NCI-H2171 treated with DMSO at 0.1 percent for 48 hours (cell line): ENCODE data around the gene NXPH3.

Experiments
- DNase-seq: peaks from one replicate; lab custom pipeline; 2025; lab: John Stamatoyannopoulos, UW

The NXPH3 gene

DNA sequence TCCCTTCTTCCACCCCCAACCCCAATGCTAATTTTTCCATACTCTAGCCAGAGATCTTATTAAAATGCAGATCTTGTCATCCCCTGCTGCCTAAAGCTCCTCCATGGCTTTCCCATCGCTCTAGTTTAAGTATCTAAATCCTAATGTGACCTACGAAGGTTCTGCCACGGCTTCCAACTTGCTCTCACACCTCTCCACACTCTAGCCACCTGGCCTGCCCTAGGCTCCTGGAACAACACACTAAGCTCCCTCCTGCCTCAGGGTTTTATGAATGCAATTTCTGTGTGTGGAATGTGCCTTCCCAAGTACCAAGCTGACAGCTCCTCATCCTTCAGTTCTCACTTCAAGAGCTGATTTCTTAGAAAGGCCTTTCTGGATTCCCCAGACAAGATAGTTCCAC lies 16.6 kb downstream of the NXPH3 start:
- no peak for DNase-seq

DNA sequence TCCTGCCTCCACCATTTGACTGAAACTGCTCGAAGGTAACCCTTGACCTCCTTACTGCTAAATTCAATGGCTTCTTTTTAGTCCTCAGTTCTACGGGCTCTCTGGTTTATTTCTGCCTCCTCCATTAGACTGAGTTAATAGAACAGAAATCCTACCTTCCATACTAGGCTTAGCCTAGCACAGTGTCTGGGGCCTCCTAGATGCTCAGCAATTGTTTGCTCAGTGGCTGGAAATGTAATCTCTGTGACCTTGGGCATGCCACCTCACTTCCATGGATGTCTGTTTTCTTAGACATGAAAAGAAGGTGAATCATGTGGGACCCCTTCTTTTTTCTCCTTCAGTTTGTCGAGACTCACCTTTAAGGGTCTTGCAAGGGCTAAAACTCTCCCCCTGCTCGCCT lies 19.7 kb downstream of the NXPH3 start:
- no peak for DNase-seq

DNA sequence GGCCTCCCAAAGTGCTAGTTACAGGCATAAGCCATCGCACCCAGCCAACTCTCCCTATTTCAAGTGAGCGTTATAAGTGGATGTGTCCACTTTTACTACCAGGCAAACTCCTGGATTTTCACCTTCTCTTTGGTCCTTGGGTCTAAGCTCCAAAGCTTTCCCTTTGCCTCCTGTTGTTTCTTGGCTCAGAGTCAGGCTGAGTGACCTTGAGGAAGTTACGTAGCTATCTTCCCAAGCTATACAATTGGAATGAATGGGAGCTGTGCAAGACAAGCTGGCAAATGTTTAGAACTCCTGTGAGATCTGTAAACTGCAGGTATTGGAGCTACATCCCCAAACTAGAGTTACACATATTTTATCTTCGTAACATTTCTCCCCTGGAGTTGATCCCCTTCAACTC lies 20.3 kb downstream of the NXPH3 start:
- DNase-seq, result no peak

DNA sequence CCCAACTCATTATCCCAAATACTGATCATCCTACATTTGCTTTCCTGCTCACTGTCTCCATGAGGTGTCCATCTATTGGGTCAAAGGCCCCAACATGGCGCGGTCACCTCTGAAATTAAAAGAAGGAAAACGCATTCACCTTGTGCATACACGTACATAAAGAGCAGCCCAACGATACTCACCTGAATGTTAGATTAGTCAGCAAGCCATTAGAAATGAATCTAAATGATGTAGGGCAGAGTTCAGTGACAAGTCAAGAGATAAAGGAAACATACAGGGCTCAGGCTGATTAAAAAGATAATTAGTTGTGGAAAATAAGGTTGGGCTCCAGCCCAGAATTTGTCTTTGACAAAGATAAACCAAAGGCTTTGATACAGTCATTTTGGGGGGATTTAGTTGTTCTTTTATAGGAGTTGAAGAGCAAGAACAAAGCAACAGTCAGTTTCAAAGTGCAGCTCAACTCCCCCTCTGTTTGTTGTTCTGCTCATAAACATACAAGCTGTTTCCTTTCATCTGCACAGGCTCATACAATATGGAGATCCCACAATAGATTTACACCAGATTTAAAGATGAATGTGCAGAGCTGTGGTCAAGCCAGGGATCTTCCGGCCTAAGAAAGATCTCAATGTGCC lies 21.1 kb downstream of the NXPH3 start:
- DNase-seq, result no peak

DNA sequence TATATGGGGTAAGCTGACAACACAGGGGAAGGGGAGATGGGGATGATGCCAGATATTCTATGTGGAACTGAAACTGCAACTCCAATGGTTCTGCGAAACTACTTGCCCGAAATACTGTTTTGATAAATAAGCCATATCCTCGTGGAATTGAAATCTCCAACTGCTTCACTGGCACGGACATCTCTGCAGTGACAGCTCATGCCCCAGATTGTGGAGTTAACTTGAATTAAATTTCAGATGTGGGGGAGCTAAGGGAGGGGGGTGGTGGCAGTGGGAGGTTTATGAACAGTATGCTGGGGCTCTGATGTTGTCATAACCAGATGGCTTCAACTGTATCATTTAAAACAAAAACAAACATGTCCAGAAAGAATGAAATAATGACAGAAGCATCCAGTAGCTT lies 21.8 kb downstream of the NXPH3 start:
- no peak for DNase-seq

DNA sequence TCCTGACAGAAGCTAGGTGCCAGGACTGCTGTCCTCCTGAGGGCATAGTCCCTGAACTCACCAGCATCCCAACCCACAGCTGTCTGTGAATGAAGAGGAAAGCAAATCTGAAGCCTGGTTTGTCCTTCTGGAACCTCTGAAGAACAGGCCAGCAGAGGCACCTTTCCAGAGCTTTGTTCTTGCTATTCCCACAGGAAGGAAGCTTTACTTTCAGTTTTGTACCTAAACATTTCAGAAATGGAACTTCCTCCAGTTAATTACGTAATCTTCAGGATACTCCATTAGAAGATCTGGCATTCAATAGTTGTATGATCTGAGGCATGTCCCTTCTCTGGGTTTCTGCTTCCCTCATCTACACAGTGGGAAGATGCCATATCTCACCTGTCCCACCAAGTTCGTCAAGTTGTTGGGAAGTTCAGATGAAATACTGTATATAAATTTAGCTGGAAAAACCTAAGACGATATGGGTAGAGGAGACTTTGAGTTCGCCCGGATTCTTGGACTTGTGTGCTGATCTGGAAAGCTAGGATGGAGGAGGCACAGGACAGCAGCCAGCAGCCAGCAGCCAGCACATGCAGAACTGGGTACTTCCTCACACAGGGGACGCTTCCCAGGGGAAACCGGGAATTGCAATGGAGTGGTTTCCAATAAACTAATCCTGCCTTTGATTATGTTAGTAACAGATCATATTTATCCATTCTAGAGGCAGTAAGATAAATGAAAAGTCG lies 22.4 kb downstream of the NXPH3 start:
- DNase-seq, result no peak

DNA sequence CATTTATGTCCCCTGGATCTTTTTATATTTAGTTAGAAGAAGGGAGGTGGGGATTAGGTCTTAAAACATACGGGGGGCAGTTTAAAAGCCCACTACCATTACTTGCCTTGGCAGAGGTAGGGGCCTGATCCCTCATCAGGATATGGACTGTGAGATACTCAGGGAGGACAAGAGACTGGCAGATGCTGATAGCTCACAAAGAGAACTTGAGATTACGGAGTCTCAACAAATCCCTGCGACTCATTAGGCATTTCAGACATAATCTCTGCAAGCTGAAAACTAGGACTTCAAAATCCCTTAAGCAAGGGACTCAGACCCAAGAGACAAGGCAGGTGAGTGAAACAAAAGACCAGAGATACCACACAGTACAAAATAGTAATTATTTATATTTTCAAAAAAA lies 23.2 kb downstream of the NXPH3 start:
- no peak for DNase-seq

DNA sequence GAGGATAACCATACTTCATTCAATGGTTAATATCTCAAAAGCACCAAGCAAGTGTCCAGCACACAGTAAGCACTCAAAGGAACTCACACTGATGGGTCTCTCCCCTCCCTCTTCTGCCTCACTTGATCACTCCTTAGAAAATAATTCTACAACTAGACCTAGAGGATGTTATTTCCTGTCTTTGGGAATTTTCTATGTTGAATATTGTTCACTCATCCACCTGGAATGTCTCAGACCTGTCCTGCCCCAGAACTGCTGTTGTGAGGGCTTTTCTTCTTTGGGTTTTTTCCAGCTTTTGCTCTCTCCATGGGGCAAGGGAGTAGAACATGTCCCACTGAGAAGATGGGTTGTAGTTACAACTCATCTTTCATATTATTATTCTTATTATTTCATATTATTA lies 25.3 kb downstream of the NXPH3 start:
- DNase-seq, result no peak

DNA sequence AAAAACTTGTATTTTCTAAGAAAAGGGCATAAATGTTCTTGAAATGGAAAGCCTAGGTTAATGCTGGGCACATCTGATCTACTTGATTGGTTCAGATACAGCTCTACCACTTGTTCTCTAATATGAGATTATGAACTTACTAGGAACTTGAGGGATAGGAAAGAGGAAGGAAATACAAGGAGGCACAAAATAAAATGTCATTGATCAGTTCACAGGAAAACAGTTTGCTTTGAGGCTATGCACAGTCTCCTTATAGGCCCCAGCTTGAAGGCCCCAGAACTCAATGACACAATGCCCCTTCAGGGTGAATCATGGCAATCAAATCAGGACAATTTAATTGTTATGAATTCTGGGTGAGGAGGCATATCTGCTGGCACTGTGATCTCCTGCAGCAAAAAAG lies 27.1 kb downstream of the NXPH3 start:
- no peak for DNase-seq

DNA sequence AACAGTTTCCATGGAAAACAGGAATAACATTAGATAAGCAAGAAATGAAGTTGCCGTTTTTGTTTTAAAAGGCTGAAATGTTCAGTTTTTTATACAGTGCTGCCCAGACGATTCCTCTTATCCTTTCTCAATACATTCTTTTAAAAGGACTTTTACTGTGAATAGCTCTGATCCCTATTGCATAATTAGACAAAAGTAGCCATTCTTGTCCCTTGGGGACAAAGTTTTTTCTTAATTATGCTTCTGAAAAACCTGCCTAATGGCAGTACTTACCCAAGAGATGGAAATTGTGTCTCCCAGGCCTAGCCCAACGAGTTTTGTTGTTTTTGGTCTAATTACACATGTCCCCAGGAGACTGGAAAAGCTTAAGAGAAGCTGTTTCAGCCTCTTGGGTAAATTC lies 27.6 kb downstream of the NXPH3 start:
- DNase-seq, result no peak

DNA sequence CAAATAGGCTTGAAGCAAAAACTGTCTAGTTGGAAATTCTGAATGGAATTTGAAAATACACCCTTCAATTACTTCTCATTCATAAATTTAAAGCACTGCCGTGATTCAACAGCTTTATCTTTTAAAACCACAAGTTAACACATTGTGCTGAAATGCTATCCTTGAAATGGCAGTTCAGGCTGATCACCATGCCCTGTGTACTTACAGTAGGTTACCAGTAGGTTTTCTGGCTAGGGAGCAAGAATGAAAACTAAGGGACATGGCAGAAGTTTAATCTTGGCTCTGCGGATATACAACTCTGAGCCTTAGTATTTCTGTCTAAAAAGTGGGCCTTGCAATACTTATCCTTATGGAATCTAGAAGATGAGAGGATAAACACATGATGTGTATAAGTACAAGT lies 28.0 kb downstream of the NXPH3 start:
- no peak for DNase-seq

DNA sequence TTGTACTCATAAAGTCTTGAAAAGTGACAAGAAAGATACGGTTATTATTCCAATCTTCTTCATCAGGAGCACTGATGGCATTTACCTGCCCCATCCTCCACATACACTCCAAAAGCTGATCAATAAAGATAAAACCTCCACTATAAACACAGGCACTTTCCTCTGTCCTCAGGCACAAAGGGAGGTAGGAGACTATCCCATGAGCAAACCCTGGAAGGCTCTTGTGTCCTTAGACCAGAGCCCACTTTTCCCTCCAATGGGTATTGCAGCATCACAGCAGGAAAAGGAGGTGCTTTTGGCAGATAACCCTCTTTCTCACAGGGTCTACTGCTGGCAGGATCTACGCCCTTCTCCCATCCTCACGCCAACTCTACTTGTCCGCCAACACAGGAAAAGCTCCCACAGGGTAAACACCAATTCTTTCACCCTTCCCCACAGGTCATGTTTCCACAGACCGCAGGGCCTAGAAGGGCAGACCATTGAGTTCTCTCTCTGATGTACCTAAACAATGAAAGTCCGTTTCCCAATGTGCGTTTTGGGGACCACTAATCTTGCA lies 28.7 kb downstream of the NXPH3 start:
- DNase-seq, result no peak

DNA sequence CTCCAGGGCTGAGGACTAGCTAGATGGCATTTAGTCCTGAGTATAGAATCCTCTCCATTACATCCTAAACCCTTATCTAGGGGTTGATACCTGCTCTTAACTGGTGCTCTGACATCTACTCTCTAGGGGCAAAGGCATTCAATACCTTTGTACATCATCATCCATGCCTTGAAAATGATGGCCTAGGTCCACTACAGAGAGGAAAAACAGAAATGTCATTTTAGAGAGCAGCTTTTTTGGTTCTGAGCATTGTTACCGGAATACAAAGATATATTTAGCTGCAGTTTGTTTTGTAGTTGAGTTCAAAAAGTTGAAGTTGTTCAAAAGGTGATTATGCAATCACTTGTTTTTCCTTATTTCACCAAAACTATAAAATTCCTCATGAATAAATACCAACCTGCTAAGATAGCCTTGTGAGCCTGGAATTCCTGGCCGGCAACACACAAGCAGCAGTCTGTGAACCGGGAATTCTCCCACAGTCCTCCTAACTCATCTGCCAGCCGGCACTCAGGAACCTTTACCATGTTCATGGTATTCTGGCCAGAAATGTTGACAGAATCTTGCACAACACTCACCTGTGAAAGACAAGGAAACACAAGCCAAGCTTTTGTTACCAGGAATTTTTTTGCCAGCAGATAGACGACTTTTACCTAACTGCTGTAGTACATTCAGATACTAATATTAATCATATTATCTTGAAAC lies 35.4 kb downstream of the NXPH3 start:
- no peak for DNase-seq

DNA sequence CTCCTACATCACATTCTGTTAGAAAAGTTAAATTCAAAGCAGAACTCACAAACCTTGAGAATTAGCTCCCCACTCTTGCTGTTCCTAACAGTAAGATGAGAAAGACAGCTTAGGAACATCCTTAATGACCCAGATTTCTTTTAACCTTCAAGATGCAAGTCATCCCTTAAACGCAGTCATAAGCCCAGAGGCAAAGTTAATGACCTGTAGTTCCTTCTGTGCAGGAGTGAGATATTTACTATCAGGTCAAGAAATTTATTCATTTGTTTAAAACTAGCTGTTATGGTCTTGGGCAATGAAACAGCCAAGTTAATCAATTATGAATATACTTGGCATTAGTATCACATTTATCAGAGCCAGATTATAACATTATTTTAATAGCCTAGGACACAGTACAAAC lies 37.1 kb downstream of the NXPH3 start:
- DNase-seq, result no peak

DNA sequence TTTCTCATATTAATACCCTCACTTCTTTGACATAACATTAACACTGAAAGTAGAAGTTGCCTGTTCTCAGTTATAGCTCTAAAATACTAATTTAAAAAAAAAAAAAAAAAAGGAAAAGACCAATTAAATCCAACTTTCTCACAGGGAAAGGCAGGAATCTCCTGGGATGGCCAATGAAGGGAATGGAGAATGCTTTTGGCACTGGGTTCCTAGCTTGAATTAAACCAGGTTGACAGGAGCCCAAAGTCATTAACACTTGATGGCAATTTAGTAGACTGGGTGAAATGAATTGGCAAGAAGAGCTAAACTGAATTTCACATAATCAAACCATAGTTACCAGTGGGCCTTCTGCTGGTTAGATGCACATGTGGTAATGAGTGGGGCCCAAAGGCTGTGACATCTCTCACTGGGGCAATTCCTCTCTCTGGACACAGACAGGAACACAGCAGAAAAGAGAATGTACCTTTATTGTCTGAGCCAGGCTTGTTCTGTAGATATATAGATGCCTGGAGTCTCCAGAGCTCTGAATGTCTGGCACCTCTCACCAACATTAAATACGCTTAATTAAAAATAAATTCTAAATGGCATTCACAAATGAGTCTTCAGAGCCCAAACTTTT lies 37.6 kb downstream of the NXPH3 start:
- no peak for DNase-seq

DNA sequence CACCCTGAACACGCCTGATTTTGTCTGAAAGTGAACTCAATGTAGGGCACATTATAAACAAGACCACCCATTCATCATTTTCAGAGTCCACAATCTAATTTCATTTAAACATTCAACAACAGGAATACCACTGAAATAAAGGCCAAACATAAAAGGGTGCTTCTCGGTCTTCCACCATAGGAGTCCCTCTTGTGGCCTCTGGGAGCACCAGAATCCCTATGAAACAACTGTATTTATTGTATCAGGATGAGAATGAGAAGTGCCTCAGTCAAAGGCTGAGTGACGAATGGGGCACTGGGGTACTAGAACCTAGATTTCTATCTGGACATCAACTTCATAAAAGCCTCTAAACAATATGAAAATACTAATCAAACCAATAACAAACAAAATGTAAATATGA lies 40.4 kb downstream of the NXPH3 start:
- DNase-seq, result peak; percentile 20

DNA sequence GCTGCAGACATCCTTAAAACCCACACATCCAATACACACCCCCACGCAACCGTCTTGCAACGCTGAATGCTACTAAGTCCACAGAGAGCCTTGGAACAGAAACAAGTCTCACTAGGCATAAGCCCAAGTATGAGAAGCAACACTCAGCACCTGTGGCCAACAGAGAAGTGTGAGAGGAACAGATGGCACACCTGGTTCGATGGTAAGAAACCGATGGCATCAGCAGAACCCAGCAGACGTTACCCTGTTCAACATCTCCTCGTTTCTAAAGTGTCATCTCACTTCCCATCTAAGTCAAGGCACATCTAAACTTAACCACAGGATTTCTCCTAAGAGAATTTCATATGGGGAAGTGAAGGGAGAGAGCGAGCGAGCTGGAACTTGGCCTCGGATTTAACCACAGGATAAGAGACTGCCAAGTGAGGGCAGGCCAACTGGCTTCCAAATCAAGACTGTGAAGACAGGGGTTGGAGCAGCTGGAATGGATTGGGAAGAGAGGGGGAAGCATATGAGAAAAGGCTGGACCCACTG lies 41.0 kb downstream of the NXPH3 start:
- peak; percentile 80 for DNase-seq

DNA sequence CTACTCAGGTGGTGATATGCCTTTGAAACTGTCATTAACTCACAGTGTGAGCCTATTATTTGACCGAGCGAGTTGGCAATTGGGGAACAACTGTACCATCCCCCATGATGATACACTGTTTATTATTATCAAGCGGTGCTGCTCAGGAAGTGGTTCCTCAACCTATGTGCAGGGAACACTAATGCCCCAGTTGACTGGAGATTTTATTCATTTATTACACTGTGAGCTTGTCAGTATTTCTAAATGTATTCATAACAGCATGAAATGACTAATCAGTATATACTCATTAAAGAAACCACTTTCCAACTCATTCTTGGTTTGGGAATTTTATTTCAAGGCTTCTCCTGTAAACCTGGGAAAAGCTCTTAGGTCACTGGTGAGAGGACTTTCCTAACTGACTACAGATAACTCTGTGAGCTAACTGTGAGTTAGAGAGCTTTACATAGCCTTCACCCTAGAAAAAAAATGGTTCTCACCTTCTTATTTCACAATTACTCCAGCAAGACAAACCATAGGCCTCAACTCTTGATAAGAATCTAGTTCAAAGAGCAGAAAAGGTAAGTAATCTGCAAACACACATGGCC lies 42.4 kb downstream of the NXPH3 start:
- DNase-seq, result no peak

DNA sequence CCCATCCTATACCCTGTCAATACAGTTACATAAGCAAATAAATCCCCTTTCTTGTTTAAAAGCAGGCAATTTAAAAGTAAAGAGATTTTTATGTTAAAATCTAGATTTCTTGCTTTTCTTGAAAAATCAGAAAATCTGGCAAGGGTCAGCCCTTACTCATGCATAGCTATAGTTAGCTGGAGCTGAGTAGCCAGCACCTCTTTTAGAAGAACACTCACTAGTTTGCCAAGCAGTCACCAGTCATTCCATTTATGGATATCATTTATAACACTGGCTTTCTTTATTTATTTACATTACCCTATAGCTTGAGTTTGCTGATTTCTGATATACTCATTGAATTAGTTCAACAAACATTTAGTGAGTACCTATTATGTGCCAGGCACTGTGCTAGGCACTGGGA lies 45.7 kb downstream of the NXPH3 start:
- DNase-seq, result no peak

DNA sequence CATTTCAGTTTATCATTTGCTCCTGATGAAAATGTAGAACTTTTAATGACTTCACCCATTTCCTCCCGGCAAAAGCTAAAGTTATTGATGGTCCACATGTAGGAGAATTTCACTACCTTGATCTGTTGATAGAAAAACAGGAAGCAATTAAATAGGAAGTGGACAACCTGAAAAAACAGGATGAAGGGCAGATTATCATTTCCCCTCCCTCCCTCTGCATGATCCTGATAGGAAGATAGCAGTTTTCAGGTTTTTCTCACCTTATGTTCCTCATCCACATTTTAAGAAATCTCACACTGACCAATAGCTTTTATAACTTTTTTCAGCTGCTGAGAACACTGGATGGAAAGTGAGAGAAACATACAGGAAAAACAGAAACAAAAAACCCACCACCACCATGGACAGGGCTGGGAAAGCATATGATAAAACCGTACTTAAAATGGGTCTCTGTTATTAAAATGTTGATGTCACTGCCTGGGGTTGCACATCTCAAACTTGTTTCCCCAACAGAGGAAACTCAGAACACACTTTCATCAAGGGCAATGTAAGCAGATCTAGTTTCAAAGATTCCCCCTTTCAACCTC lies 46.4 kb downstream of the NXPH3 start:
- no peak for DNase-seq

DNA sequence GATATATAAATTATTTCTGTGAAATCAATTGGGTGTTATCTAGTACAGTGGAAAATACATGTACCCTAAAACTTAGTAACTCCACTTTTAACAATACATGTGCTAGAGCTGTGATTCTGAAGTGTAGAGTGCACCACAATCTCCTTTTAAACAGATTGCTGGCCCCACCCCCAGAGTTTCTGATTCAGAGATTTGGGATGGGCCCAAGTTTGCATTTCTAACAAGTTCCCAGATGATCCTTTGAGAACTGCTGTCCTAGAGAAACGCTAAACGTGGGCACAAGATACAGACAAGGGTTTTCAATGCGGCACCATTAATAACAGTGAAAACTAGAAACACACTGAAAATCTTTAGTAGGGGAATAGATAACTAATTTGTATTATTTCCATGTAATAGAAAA lies 49.2 kb downstream of the NXPH3 start:
- DNase-seq, result no peak

DNA sequence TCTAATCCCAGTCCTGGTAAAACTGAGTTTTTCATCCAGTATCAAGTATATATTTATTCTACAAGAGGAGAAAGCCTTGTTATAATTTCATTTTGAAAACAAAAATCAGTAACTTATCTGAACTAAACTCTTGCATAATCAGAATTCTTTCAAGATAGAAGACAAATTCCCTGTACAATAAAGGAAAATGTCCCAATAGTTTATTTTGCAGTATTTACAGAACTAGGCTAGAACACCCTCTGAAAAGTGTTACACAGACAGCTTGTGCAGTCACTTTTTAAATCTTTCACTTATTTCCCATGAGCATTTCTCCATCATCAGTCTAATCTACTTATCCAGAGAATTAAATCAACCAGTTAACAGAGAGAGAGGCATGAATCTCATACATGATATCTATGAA lies 53.8 kb downstream of the NXPH3 start:
- DNase-seq, result no peak
